HG03520 (cell line): ENCODE data around the gene ALDH1L1.

ENCODE experiments used
- ATAC-seq: cut with Tn5 transposase; IDR thresholded peaks from one replicate; pipeline ENCODE4 v1.9.1; 2021; ENCODE audit warnings: mild to moderate bottlenecking, moderate library complexity; ENCODE audit not compliant: unreplicated experiment

ALDH1L1 gene

DNA sequence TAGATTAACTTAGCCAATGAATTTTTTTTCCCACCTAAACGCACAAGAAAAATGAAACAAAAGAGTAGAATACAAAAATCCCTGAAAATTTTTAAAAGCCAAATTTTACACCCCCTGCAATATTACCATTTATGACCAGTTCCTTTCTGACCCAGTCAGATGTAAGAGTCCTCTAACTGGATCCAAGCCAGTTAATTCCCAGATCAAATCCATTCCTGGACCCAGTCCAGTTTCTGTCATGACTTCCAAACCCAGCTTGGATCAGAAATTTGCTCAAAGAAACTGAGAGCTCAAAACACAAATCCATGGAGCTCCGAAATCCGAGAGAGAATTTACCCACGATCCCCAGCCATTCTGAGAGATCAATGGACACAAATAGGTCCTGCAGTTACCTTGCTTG lies 17.0 kb upstream of the ALDH1L1 start:
- no peak for ATAC-seq

DNA sequence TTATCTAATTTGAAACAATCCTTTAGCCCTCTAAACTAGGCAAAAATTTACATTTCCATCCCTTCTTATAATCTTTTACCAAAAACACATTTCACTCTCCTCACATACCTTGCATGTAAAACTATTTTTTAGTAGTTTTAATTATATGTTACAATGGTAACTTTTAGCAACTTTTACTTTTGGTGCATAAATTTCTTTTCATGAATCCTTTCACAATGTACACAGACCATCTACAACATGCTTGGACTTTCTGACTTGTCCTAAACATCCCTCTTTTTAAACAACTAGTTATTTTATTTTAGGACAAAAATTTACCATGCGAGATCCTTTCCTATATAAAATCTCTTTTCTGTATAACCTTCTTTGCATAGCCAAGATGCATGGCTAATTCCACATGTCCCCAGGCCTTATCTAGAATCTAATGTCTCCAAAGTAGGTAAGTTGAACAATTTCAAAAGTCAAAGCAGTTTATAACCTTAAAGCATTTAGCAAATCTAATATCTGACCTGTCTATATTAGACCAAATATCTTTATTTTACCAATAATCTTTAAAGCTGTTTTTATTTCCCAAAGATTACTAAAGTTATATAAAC lies 14.4 kb upstream of the ALDH1L1 start:
- no peak for ATAC-seq

DNA sequence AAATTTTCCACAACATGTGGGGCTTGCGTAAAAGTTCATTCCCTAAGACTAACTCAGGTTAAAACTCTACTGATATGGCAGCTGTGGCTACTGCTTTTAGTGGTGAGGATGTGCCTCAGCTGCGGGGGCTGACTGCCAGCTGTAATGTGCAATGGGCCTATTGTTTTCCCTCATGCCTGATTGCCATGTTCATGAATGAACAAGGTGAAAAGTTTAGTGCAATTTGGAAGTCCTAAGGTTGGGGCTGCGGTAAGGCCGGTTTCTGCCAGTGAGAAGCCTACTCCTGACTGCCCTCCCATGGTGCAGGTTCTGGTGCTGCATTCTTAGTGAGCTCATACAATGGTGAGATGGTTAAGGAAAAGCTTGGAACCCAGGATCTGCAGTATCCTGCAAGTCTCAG lies 10.9 kb upstream of the ALDH1L1 start:
- ATAC-seq, result no peak

DNA sequence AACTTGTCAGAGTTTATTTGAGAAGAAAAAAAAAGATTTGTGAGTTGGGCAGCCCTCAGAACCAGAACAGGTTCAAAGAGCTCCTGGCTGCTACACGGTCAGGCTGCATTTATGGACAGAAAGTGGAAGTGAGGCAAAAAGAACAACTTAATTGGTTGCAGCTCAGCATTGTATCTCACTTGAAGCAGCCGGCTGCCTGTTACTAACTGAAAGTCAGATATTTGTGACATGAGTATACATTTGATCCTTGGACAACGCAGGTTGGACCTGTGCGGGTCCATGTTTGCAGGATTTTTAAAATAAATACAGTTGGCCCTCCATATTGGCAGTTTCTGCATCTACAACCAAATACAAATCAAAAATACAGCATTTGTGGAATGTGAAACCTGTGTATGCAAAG lies 7.5 kb upstream of the ALDH1L1 start:
- ATAC-seq, result no peak

DNA sequence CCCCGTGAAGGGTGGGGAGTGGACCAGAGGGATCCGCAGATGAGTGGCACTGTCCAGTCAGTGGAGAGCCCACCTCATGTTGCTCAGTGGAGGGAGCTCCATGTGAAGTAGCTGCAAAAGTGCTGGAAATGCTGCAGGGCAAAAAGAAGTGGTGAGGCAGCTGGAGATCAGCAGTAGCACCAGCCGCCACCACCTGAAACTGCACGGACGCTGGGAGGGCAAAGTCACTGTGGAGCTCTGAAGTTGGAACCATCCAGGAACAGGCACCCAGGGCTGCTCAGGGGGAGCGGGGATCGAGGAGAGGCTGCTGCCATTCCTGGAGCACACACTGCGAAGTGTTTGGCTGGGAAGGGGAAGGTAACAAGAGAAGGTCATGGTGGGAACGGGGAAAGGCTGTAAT lies 6.4 kb upstream of the ALDH1L1 start:
- no peak for ATAC-seq

DNA sequence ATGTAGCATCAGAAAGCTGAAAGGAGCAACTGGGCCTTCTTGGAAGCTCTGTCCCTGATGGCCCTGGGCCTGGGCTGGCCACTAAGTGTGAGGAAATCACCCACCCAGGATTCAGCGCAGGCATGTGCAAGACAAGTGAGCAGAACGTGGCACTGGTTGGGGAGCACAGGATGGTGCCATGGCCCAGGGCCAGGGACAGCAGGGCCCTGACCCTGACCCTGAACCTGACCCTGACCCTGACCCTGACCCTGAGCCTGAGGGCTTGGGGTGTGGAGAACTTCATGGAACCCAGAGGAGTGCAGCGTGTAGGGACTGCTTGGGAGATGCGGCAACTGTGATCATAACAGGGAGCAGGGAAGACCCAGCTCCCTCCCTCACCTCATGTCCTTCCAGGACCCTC lies 5.9 kb upstream of the ALDH1L1 start:
- ATAC-seq, result no peak

DNA sequence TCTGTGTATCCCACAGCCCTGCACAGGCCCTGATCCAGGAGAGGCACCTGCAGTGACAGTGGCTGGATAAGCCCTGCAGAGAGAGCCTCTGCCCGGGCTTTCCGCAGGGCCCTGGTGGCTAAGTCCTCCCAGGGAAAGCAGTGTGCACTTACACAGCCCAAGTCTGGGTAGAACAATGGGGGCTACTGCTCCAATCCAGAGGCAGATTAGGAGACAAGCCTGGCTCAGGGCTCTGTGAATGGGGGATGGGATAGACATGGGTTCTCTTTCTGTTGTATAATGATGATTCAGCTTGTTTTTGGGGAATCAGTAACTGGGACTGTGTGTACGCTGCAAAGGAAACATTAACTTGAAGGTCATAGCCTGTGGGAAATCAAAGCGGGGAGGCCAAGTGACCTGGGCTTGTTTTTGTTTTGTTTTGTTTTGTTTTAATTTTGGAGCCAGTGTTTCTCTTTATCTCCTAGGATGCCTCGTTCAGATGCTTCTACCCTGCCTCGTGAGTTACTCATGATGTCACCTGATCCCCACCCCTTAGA lies 4.1 kb upstream of the ALDH1L1 start:
- ATAC-seq, result no peak

DNA sequence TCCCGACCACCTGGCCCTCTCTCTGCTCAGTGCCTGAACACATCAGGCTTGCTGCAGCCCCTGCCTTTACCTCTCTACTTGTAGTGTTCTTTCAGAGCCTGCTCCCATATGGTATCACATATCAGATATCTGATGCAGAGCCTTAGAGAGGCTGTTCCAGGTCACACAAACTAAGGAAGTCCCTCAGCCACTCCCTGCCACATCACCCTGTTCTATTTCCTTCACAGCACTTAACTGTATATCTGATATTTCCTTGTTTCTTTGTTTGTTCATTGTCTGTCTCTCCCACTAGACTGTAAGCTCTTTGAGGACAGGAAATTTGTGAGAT lies 976 bp upstream of the ALDH1L1 start:
- no peak for ATAC-seq

DNA sequence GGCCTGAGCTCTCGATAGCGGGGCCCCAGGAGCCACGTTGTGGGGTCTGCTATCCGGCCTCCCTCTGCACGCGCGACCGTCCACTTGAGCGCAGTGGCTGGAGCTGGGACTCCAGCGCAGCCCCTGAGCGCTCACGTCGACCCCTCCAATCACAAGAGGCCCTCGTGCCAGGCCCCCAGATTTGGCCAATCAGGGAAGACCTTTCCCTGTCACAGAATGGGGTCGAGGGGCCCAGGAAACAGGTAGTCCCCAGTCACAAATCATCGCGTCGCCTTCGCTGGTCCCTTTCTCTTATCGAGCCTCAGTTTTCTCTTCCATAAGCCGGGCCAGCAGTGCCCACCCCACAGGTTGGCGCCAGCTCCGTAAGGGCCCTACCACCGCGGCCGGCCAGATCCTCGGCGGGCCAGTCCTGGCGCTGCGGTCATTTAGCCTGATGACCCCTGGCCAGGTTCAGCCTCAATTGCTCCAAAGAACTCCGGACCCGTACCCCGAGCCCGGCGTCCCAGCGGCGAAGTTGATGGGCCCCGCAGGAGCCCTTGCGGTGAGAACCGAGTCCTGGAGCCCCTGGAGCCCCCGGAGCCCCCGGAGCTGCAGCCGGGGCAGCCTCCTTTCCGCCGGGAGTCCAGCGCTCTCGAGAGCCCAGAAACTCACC lies 435 bp downstream of the ALDH1L1 start:
- no peak for ATAC-seq

DNA sequence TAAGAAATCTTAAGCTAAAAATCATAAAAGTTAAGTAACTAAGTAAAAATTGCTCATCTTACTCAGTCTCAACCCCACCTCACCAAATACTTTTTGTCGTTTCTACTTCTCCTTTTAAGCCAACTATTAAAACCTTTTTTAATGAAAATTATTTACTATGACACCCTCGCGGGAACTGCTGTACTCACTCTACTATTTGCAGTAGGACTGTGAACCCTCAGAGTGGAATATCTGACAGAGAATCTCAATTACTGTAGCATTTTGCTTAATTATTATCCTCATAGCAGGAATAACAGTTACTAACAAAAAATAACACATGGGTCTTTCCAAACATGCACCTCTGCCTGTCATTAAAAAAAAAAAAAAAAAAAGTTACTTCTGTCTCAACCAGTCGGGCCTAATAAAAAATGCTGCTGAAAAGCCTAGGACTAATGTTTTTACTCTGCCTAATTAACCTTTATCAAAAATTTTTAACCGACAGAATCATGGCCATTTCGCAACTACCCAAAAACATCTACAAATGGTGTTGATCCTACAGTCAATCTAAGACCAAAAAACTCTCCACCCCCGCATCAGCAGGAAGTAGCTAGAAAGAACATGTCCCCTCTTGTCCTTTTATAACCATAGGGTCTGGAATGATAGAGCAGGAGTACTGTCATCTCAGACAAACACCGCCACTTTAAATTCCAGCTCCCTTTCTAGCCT lies 10.2 kb downstream of the ALDH1L1 start:
- ATAC-seq, result no peak

DNA sequence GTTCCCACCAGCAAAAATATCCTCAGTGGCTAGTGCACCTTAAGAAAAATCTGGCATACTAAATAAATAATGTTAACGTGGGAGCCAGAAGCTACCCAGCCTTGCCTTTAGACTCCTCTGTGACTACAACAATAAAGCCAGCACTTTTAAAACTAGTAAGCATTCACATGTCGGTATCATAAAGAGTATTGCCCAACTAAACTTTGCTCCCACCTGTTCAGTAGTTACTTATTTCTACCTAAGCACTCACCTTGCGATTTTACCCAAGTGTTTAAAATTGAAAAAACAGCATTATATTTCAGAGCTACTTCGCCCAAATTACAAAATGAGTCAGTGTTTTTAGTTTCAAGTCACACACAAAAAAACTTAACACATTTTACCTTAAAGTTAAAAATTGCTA lies 12.8 kb downstream of the ALDH1L1 start:
- ATAC-seq, result no peak

DNA sequence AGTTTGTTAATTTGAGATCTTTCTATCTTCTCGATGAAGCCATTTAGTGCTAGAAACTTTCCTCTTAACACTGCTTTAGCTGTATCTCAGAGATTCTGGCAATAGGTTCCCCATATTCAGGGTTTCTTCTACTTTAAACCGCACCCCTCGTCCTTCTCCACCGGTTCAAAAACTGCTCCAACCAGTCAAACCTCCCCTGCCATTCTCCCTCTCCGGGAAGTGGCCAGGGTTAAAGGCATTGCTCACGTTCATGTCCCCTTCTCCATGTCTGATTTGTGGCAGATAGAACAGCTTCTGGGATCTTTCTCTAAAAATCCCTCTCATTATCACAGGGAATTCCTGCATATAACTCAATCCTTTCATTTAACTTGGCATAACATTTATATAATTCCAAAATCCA lies 14.4 kb downstream of the ALDH1L1 start:
- ATAC-seq, result no peak

DNA sequence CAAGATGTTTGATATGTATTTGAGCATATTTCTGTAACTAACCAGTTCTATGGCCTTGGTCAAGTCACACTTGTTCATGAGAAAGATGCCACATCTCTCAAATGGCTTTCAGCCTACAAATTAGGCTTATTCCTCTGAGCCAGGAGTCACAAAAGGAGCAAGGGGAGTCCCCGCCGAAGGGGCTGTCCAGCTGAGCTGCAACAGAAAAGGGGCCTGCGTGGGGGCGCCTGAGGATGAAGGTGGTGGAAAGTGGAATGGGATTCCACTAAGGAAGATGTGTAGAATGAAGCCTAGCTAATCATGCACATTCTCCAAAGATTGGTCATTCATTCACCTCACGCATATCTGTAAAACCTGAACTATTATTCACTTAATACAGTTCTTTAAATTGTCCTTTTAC lies 19.1 kb downstream of the ALDH1L1 start:
- ATAC-seq, result no peak

DNA sequence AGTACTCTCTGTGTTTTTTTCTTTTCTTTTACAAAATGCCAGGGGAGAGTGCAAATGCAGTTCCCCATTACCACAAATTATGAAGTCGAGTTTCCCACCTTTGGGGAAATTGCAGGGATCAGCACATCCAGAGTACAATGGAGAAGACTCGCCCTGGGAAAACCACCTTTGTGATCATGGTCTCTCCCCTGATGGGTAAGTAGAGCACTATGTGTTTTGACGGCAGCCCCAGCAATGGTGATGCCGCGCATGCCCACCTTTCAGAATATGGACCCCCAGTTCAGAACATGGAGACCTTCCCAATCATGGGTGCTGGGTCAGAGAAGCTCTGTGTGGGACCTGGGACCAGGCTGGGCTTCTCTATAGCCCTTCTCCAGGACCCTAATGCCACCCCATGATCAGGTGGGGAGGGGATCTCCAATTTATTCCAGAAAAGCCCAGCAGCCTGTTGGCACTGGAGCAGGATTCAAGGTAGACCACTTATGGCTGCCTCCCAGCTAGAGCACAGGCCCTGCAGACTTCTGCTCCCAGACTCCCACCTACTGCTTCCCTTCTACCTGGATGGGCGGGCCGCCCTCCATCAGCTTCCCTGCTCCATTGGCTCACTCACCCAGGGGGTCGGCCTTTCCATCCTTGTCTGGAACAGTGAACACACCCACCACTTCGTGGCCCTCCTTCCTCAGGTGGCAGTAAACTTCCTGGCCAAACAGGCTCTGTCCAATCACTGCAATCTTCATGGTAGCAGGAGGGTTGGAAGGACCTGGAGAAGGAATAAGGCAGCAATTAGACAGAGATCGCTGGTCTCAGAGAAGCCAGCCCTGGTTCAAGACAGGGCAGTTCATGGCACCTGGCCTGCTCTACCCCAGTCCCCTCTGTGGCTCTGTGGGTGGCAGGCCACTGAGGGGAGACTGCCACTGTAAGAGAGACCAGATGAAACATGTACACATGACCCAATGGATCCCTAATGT lies 19.9 kb downstream of the ALDH1L1 start:
- ATAC-seq, result no peak

DNA sequence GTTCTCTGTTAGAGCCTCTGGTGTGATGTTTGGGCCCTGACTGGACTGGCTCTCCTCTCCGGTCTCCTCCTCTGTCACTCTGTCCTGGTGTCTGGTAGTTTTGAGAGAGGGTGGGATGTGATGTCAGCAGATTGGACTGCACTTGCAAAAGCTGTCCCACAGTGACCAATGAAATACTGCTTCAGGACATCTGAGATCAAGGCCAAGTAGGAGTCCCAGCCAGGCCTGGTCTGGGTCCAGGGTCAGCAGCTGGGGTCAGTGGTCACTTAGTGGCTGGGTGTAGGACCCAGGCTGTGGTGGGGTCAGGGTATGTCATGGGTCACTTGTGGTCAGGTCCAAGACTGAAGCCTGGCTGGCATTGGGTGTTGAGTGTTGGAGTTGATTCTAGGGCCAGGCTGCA lies 20.9 kb downstream of the ALDH1L1 start:
- ATAC-seq, result no peak

DNA sequence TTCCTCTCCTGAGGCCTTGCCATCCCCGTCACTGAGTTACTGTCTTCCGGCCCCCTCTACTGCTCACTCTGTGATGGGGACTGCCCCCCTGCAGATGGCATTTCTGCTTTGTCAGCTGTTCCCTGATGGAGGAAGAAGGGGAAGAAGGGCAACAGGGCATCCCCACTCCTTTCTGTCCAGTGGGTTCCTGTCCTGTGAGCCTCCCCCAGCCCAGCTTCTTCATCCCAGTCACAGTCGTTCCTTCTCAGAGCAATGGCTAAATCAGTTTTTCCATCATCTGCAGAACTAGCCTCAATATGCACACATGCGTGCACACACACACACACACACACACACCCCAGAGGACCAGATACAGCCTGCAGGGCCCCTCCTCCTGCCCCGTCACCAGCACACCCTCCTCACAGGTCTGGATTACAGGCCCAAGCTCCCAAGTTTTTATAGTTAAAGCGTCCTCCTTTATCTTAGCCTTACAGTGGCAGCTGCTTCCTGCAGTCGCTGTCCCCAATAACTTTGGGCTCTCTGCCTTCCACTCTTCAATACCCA lies 21.4 kb downstream of the ALDH1L1 start:
- ATAC-seq, result no peak

DNA sequence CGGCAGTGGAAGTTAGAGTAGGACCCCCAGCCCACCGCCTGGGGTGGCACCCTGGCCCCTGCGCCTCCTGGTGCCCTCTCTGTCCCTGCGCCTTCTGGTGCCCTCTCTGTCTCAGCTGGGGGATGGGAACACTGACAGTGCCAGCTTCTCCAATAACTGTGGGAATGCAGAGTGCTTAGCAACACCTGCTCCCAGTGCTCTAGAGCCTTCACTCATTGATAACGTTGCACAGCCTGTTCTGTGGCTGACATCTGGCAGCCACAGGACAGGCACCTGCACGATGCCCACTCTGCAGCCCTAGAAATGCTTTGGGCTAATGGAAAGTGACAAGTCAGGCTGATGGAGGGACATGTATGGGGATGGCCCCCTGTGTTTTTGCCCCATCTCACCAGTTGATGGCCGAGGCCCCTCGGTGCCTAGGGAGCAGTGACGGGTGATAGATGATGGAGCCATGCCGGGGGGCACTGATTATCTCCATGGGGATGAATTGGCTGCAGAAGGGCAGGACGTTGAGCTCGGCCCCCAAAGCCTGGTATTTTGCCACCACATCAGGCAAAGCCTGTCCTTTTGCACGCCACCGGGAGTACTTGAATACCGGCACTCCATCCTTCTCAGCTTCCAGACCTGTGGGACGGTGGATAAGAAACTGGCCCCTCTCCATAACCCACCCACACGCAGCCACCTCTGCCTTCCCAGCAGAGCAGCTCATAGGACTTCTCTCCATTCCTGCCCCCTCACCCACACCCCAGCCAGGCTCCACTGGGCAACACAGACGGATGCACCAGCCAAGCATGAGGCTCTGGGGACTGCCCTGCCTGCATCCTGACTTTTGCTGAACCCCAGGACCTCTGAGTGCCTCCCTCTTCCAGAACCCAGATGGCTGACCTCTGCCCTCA lies 22.1 kb downstream of the ALDH1L1 start:
- no peak for ATAC-seq

DNA sequence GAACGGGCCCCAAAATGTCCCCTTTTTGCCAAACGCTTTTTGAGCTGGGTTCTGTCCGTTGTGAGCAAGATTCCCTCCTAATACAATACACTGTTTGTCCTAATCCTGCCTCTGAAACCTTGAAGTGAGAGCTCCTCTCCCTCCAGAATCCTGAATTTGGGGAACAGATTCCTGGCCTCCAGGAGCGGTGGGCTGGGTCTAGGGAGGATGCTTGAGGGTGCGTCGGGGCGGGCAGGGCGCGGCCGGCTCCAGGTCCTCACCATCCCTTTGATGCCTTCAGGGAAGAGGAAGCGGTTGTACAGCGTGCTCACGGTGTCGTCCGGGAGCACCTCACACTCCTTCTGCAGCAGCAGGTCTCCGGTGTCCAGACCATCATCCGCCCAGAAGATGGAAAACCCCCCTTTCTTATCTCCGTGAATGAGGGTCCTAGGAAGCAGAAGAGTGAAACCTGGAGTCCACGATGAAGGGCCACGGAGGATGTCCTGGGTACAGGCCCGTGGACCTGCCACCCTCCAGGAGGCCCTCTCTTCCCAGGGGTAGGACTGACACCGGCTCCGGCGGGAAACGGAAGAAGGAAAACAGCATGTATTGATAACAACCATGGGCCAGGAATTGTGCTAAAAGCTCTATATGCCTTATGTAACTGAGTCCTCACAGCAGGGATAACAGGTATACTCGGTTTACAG lies 23.2 kb downstream of the ALDH1L1 start:
- ATAC-seq, result no peak

DNA sequence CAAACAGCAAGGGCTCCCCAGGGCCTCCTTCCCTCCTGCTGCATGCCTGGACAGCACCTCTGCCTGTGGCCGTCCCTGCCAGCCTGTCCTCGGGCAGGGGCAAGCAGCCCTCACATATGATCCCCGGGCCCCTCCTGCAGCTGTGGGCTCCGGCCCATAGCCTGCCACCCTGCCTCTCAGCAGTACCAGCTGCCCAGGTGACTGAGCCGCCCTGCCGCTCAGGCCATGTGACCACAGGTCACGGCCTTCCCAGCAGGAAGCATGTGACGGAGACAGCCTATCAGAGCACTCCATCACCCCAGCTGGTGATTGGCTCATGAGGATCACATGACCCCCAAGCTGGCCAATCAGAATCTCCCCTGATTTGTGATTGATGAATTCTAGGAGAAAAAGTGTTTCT lies 23.9 kb downstream of the ALDH1L1 start:
- ATAC-seq, result no peak
